Measurements from ENCODE around the gene RAPGEF5. TPM values are rescaled to one million over a fixed set of nuclear protein-coding genes. Genes with fewer than 3 reads are reported as not detected.
A peak's percentile ranks its signal among the peaks of the same experiment; 100 is the strongest.

Gene RAPGEF5
- total and polyA plus RNA-seq, 10 of the 15 experiments (the other 5 are each of a cell fraction or from before 2014, with no cell fraction given), result 0.38 to 4.0 (median 1.6) TPM; not detected in 1

GRCh38 chr7:22302951-22303423 is 54.0 kb downstream of the RAPGEF5 start:
- no peaks in the 10 kb centered on the region for H3K4me1 ChIP-seq (ENCODE audit: control insufficient read depth, insufficient read depth, low read length)
- no peak overlapping the region for H3K27ac ChIP-seq (ENCODE audit: control insufficient read depth, insufficient read depth)
- in situ Hi-C loops (cut with MboI) (no loop called here), intact Hi-C loops (cut with micrococcal nuclease; ENCODE audit: unreplicated experiment) (no loop called here)
- H3K9ac ChIP-seq (ENCODE audit: control insufficient read depth, insufficient read depth, low read length), result no peak overlapping the region
- RAD21 ChIA-PET (ENCODE audit: unreplicated experiment), result interaction anchor here (0.6 to 1.6 kb wide), 4 partner anchors 28 to 193 kb away, joined by 3 to 4 read pairs (median 4); no protein-coding TSS in a partner anchor
- ATAC-seq, result no peak
- CTCF ChIA-PET, result interaction anchor here (0.6 to 1.9 kb wide), 6 partner anchors 10 to 193 kb away, joined by 3 to 7 read pairs (median 3); no protein-coding TSS in a partner anchor
- no peak for DNase-seq (ENCODE audit: low read depth, low spot score)
- no peaks in the 10 kb centered on the region for H4K20me1 ChIP-seq (ENCODE audit: control insufficient read depth, insufficient read depth)
- H3K9me3 ChIP-seq (replicated peaks; ENCODE audit: control insufficient read depth, insufficient read depth, low read length), result no peaks in the 10 kb centered on the region
- no peak overlapping the region for H3K4me2 ChIP-seq (ENCODE audit: control insufficient read depth, insufficient read depth)
- H3K36me3 ChIP-seq (ENCODE audit: control insufficient read depth in 2 of 2, insufficient read depth in 2 of 2, low read length in 1 of 2), result no peaks in the 10 kb centered on the region
- TF ChIP-seq NRF1 (conservative IDR thresholded peaks at IDR 0.05; ENCODE audit: low read depth, low read length) (no peak), ZBTB33 (IDR thresholded peaks at IDR 0.05) (no peak), MEF2B (IDR thresholded peaks at IDR 0.05; ENCODE audit: partially characterized antibody, poor library complexity, severe bottlenecking) (peak; percentile 74)
- no peak for FAIRE-seq
- POLR2A ChIA-PET, result interaction anchor here (1.0 kb wide), 1 partner anchor 155 kb away, joined by 6 read pairs; no protein-coding TSS in a partner anchor
- no peaks in the 10 kb centered on the region for H3K79me2 ChIP-seq (ENCODE audit: control insufficient read depth, insufficient read depth, low read length)
- H3K4me3 ChIP-seq, result no peak overlapping the region
- SMC1A ChIA-PET (ENCODE audit: uncharacterized antibody, unreplicated experiment), result interaction anchor here (0.7 to 1.8 kb wide), 2 partner anchors 20 to 150 kb away, joined by 3 to 4 read pairs; no protein-coding TSS in a partner anchor
- WGBS (ENCODE audit: insufficient coverage, insufficient replicate concordance, low lambda C conversion rate, missing lambda C conversion rate), result 0% methylated on average over 1 of the region's 1 CpG
- no peak overlapping the region for H2AFZ ChIP-seq (ENCODE audit: control insufficient read depth, low read depth, low read length)
- BruUV-seq (replicated peaks), result no TSS peak
- H3K27me3 ChIP-seq (replicated peaks in 1 of 2; ENCODE audit: control insufficient read depth in 2 of 2, insufficient read depth in 2 of 2, low read length in 1 of 2), result no peaks in the 10 kb centered on the region

GRCh38 chr7:22302193-22302592 is 54.8 kb downstream of the RAPGEF5 start:
- RAD21 ChIA-PET (ENCODE audit: unreplicated experiment), result interaction anchor here (1.4 to 1.6 kb wide), 2 partner anchors 43 to 192 kb away, joined by 4 read pairs; no protein-coding TSS in a partner anchor
- H3K9ac ChIP-seq (ENCODE audit: control insufficient read depth, insufficient read depth, low read length), result no peak overlapping the region
- TF ChIP-seq PKNOX1 (IDR thresholded peaks at IDR 0.05) (no peak), PAX5 (IDR thresholded peaks at IDR 0.05; ENCODE audit: borderline replicate concordance, low read depth, low read length) (no peak), IRF5 (IDR thresholded peaks at IDR 0.05; ENCODE audit: borderline replicate concordance) (no peak), ATF3 (IDR thresholded peaks at IDR 0.05; ENCODE audit: borderline replicate concordance, extremely low read depth, low read depth, low read length) (no peak), ZNF384 (IDR thresholded peaks at IDR 0.05; ENCODE audit: borderline replicate concordance, low read depth, low read length) (no peak), MYC (IDR thresholded peaks at IDR 0.05; ENCODE audit: insufficient read depth, insufficient read length, insufficient replicate concordance, low read length, severe bottlenecking) (no peak), SMAD5 (IDR thresholded peaks at IDR 0.05; ENCODE audit: low read depth) (no peak), SMARCA5 (IDR thresholded peaks at IDR 0.05) (no peak)

More at GRCh38 chr7:22302193-22302592, 54.8 kb downstream of the RAPGEF5 start:
- Histone ChIP-seq H3K4me2 (ENCODE audit: control insufficient read depth, insufficient read depth) (no peak overlapping the region), H3K4me3 (no peak overlapping the region), H3K36me3 (ENCODE audit: control insufficient read depth in 2 of 2, insufficient read depth in 2 of 2, low read length in 1 of 2) (no peaks in the 10 kb centered on the region), H4K20me1 (ENCODE audit: control insufficient read depth, insufficient read depth) (no peaks in the 10 kb centered on the region), H2AFZ (ENCODE audit: control insufficient read depth, low read depth, low read length) (no peak overlapping the region), H3K9me3 (replicated peaks; ENCODE audit: control insufficient read depth, insufficient read depth, low read length) (no peaks in the 10 kb centered on the region), H3K27ac (ENCODE audit: control insufficient read depth, insufficient read depth) (no peak overlapping the region), H3K79me2 (ENCODE audit: control insufficient read depth, insufficient read depth, low read length) (no peaks in the 10 kb centered on the region), H3K27me3 (replicated peaks in 1 of 2; ENCODE audit: control insufficient read depth in 2 of 2, insufficient read depth in 2 of 2, low read length in 1 of 2) (no peaks in the 10 kb centered on the region), H3K4me1 (ENCODE audit: control insufficient read depth, insufficient read depth, low read length) (no peaks in the 10 kb centered on the region)
- no peak for FAIRE-seq
- no peak for DNase-seq (ENCODE audit: low read depth, low spot score)
- no peak for ATAC-seq
- SMC1A ChIA-PET (ENCODE audit: uncharacterized antibody, unreplicated experiment), result interaction anchor here (1.1 to 1.8 kb wide), 3 partner anchors 9 to 19 kb away, joined by 3 to 5 read pairs (median 4); no protein-coding TSS in a partner anchor
- intact Hi-C loops (cut with micrococcal nuclease; ENCODE audit: unreplicated experiment), result no loop called here
- CTCF ChIA-PET, result interaction anchor here (0.8 to 1.9 kb wide), 5 partner anchors 9 to 192 kb away, joined by 3 to 7 read pairs (median 3); no protein-coding TSS in a partner anchor
- 71% methylated on average over 2 of the region's 2 CpGs for WGBS (ENCODE audit: insufficient coverage, insufficient replicate concordance, low lambda C conversion rate, missing lambda C conversion rate)
- BruUV-seq (replicated peaks), result no TSS peak
- in situ Hi-C loops (cut with MboI), result no loop called here
- POLR2A ChIA-PET, result interaction anchor here (1.0 kb wide), 1 partner anchor 156 kb away, joined by 6 read pairs; no protein-coding TSS in a partner anchor

Measured in GM12878 (cell line).